Raji (cell line): Measurements from ENCODE around the gene COPS9.

ENCODE experiments used
- POLR2A ChIP-seq: IDR thresholded peaks from 2 replicates; pipeline ENCODE4 v1.6.1; 2011; ENCODE audit warnings: low read depth, low read length, control low read depth; ENCODE audit not compliant: insufficient read depth

COPS9 gene

GRCh38 chr2:240121190-240121589 is 14.9 kb downstream of the COPS9 start:
- TF ChIP-seq POLR2A: no peak

GRCh38 chr2:240114233-240114632 is 21.9 kb downstream of the COPS9 start:
- TF ChIP-seq POLR2A: no peak

- TF ChIP-seq POLR2A: no peak
Measured at GRCh38 chr2:240112914-240113690, 23.0 kb downstream of the COPS9 start.

GRCh38 chr2:240111253-240111652 is 24.9 kb downstream of the COPS9 start:
- TF ChIP-seq POLR2A: no peak

- no peak for TF ChIP-seq POLR2A
Measured at GRCh38 chr2:240109386-240109785, 26.7 kb downstream of the COPS9 start.

- TF ChIP-seq POLR2A: no peak
Measured at GRCh38 chr2:240107477-240107796, 28.7 kb downstream of the COPS9 start.

- no peak for TF ChIP-seq POLR2A
Measured at GRCh38 chr2:240106765-240107476, 29.2 kb downstream of the COPS9 start.

GRCh38 chr2:240105982-240106381 is 30.1 kb downstream of the COPS9 start:
- no peak for TF ChIP-seq POLR2A

- no peak for TF ChIP-seq POLR2A
Measured at GRCh38 chr2:240103136-240103535, 33.0 kb downstream of the COPS9 start.

- TF ChIP-seq POLR2A: no peak
Measured at GRCh38 chr2:240098349-240098748, 37.8 kb downstream of the COPS9 start.

GRCh38 chr2:240095556-240096523 is 40.3 kb downstream of the COPS9 start:
- TF ChIP-seq POLR2A: no peak

- no peak for TF ChIP-seq POLR2A
Measured at GRCh38 chr2:240089306-240089705, 46.8 kb downstream of the COPS9 start.

GRCh38 chr2:240086563-240086962 is 49.5 kb downstream of the COPS9 start:
- no peak for TF ChIP-seq POLR2A
